HFF-Myc (cell line): ENCODE measurements around the gene SPHK2.

ENCODE experiments used
- DNase-seq: peaks from one replicate; pipeline ENCODE4 v3.0.0-alpha.2; 2011; ENCODE audit warnings: low read depth; ENCODE audit errors: extremely low read depth
- H3K4me3 ChIP-seq: replicated peaks from 2 replicates; pipeline ENCODE4 v1.5.1; 2011; ENCODE audit warnings: low read depth, mild to moderate bottlenecking, control low read depth, low read length
- CTCF ChIP-seq: IDR thresholded peaks from 2 replicates; pipeline ENCODE4 v1.5.1; 2012; ENCODE audit warnings: mild to moderate bottlenecking, low read depth, low read length, control low read depth; ENCODE audit errors: missing control alignments

SPHK2 gene

GRCh38 chr19:48606463-48607358 lies 12.6 kb upstream of the SPHK2 start, which contains the start of gene SPACA4:
Gene SPACA4 (plus strand): TSS chr19:48606742. CDS start chr19:48606979, 237 bp downstream.
- no peak for DNase-seq
- no peak for TF ChIP-seq CTCF

GRCh38 chr19:48607359-48607755 lies 11.9 kb upstream of the SPHK2 start:
- DNase-seq = no peak
- no peak overlapping the region for H3K4me3 ChIP-seq
- TF ChIP-seq CTCF = no peak

More at GRCh38 chr19:48606463-48607358, 12.6 kb upstream of the SPHK2 start, which contains the start of gene SPACA4:
- no peak within 1 kb of the TSS for H3K4me3 ChIP-seq

- no peak for DNase-seq
- H3K4me3 ChIP-seq = no peak overlapping the region
- TF ChIP-seq CTCF = peak; percentile 73
Measured at GRCh38 chr19:48608798-48609263, 10.5 kb upstream of the SPHK2 start.

GRCh38 chr19:48609571-48610108 lies 9.7 kb upstream of the SPHK2 start:
- no peak for TF ChIP-seq CTCF
- H3K4me3 ChIP-seq = no peak overlapping the region
- DNase-seq = no peak

GRCh38 chr19:48611872-48612271 lies 7.4 kb upstream of the SPHK2 start:
- no peak for TF ChIP-seq CTCF
- no peak for DNase-seq
- H3K4me3 ChIP-seq = no peak overlapping the region

- no peak overlapping the region for H3K4me3 ChIP-seq
- no peak for TF ChIP-seq CTCF
- no peak for DNase-seq
Measured at GRCh38 chr19:48613024-48613851, 6.1 kb upstream of the SPHK2 start.
